ENCODE measurements around the gene CREB1. TPM values are rescaled to one million over a fixed set of nuclear protein-coding genes. Genes with fewer than 3 reads are reported as not detected.

Gene CREB1
- total RNA-seq, 1 experiment from 2014 or later, result 81.4 TPM

- no peaks in the 10 kb centered on the region for H3K9me3 Mint-ChIP-seq (ENCODE audit: low read depth, unreplicated experiment)
- no peak for TF ChIP-seq CTCF (IDR thresholded peaks at IDR 0.05; ENCODE audit: unreplicated experiment)
- H3K27me3 Mint-ChIP-seq (ENCODE audit: unreplicated experiment), result no peaks in the 10 kb centered on the region
- H3K4me1 Mint-ChIP-seq (ENCODE audit: low read depth, unreplicated experiment), result no peaks in the 10 kb centered on the region
- intact Hi-C loops (cut with micrococcal nuclease; ENCODE audit: unreplicated experiment), result no loop called here
- H3K27ac Mint-ChIP-seq (ENCODE audit: unreplicated experiment), result no peak overlapping the region
- no TSS peak for BruUV-seq (replicated peaks)
- H3K4me3 Mint-ChIP-seq (ENCODE audit: low read depth, unreplicated experiment), result no peak overlapping the region
- no peaks in the 10 kb centered on the region for H3K36me3 Mint-ChIP-seq (ENCODE audit: insufficient read depth, unreplicated experiment)
- DNase-seq, result no peak
- CTCF ChIA-PET, result interaction anchor here (0.7 kb wide), 1 partner anchor 18 kb away, joined by 3 read pairs; no protein-coding TSS in a partner anchor
These were observed 19.4 kb downstream of the CREB1 start for GRCh38 chr2:207549145-207549544.

- no peaks in the 10 kb centered on the region for H3K9me3 Mint-ChIP-seq (ENCODE audit: low read depth, unreplicated experiment)
- TF ChIP-seq CTCF (IDR thresholded peaks at IDR 0.05; ENCODE audit: unreplicated experiment), result no peak
- no peaks in the 10 kb centered on the region for H3K27me3 Mint-ChIP-seq (ENCODE audit: unreplicated experiment)
- DNase-seq, result no peak
- no TSS peak for BruUV-seq (replicated peaks)
- no peak overlapping the region for H3K4me3 Mint-ChIP-seq (ENCODE audit: low read depth, unreplicated experiment)
- H3K36me3 Mint-ChIP-seq (ENCODE audit: insufficient read depth, unreplicated experiment), result peaks cover 5% of the 10 kb centered on the region
- H3K4me1 Mint-ChIP-seq (ENCODE audit: low read depth, unreplicated experiment), result no peaks in the 10 kb centered on the region
- no peak overlapping the region for H3K27ac Mint-ChIP-seq (ENCODE audit: unreplicated experiment)
- CTCF ChIA-PET, result no interaction called here
- intact Hi-C loops (cut with micrococcal nuclease; ENCODE audit: unreplicated experiment), result no loop called here
These were observed 28.3 kb downstream of the CREB1 start for GRCh38 chr2:207558079-207558491.

- H3K4me1 Mint-ChIP-seq (ENCODE audit: low read depth, unreplicated experiment), result no peaks in the 10 kb centered on the region
- BruUV-seq (replicated peaks), result no TSS peak
- H3K4me3 Mint-ChIP-seq (ENCODE audit: low read depth, unreplicated experiment), result no peak overlapping the region
- peaks cover 15% of the 10 kb centered on the region for H3K36me3 Mint-ChIP-seq (ENCODE audit: insufficient read depth, unreplicated experiment)
- intact Hi-C loops (cut with micrococcal nuclease; ENCODE audit: unreplicated experiment), result no loop called here
- no peak for DNase-seq
- no peak for TF ChIP-seq CTCF (IDR thresholded peaks at IDR 0.05; ENCODE audit: unreplicated experiment)
- H3K27me3 Mint-ChIP-seq (ENCODE audit: unreplicated experiment), result no peaks in the 10 kb centered on the region
- H3K9me3 Mint-ChIP-seq (ENCODE audit: low read depth, unreplicated experiment), result no peaks in the 10 kb centered on the region
- CTCF ChIA-PET, result no interaction called here
- no peak overlapping the region for H3K27ac Mint-ChIP-seq (ENCODE audit: unreplicated experiment)
These were observed 31.8 kb downstream of the CREB1 start for GRCh38 chr2:207561386-207562080.

GRCh38 chr2:207565736-207566500 lies 36.2 kb downstream of the CREB1 start:
- no TSS peak for BruUV-seq (replicated peaks)
- no peak for DNase-seq
- Mint-ChIP-seq H3K9me3 (ENCODE audit: low read depth, unreplicated experiment) (no peaks in the 10 kb centered on the region), H3K4me1 (ENCODE audit: low read depth, unreplicated experiment) (no peaks in the 10 kb centered on the region), H3K27me3 (ENCODE audit: unreplicated experiment) (no peaks in the 10 kb centered on the region), H3K36me3 (ENCODE audit: insufficient read depth, unreplicated experiment) (peaks cover 41% of the 10 kb centered on the region), H3K4me3 (ENCODE audit: low read depth, unreplicated experiment) (no peak overlapping the region), H3K27ac (ENCODE audit: unreplicated experiment) (no peak overlapping the region)
- CTCF ChIA-PET, result no interaction called here
- TF ChIP-seq CTCF (IDR thresholded peaks at IDR 0.05; ENCODE audit: unreplicated experiment), result no peak
- intact Hi-C loops (cut with micrococcal nuclease; ENCODE audit: unreplicated experiment), result no loop called here

All from Calu3 (cell line).